ENCODE results near the gene CCDC178.

GRCh38 chr18:32956591-32957315 lies 483.8 kb downstream of the CCDC178 start:
- TF ChIP-seq ZNF274 (IDR thresholded peaks at IDR 0.05; ENCODE audit: low read depth, low read length) (no peak), SUZ12 (IDR thresholded peaks at IDR 0.05; ENCODE audit: extremely low read depth, insufficient read depth, insufficient read length) (no peak)
